H9 (cell line): ENCODE results near the gene ITGB2. TPM values are rescaled to one million over a fixed set of nuclear protein-coding genes. Genes with fewer than 3 reads are reported as not detected.

Experiments
- DNase-seq: peaks from one replicate; pipeline ENCODE4 v3.0.0-alpha.2; 2017
- H2AFZ ChIP-seq: one replicate; pipeline ENCODE4 v1.6.1; 2013; ENCODE audit warnings: mild to moderate bottlenecking, low read length, control low read depth, moderate library complexity
- H2AK5ac ChIP-seq: 2 replicates; pipeline ENCODE4 v1.6.1; 2013; ENCODE audit warnings: low read length, control low read depth, mixed read lengths; ENCODE audit not compliant: insufficient read length
- H2BK120ac ChIP-seq: one replicate; pipeline ENCODE4 v1.6.1; 2013; ENCODE audit warnings: low read depth, mild to moderate bottlenecking, low read length, control low read depth, inconsistent platforms; ENCODE audit not compliant: poor library complexity, severe bottlenecking
- H2BK12ac ChIP-seq: 2 replicates; pipeline ENCODE4 v1.6.1; 2013; ENCODE audit warnings: low read length, control low read depth, mixed read lengths, low read depth; ENCODE audit not compliant: insufficient read length
- H2BK15ac ChIP-seq: 2 replicates; pipeline ENCODE4 v1.6.1; 2013; ENCODE audit warnings: low read depth, low read length, control low read depth
- H2BK20ac ChIP-seq: one replicate; pipeline ENCODE4 v1.6.1; 2013; ENCODE audit warnings: low read depth, mild to moderate bottlenecking, low read length, control low read depth, inconsistent platforms; ENCODE audit not compliant: poor library complexity, severe bottlenecking
- H2BK5ac ChIP-seq: 2 replicates; pipeline ENCODE4 v1.6.1; 2013; ENCODE audit warnings: low read length, control low read depth, mixed read lengths; ENCODE audit not compliant: insufficient read length
- H3K14ac ChIP-seq: 2 replicates; pipeline ENCODE4 v1.6.1; 2013; ENCODE audit warnings: low read length, control low read depth; ENCODE audit not compliant: insufficient read depth
- H3K18ac ChIP-seq: 2 replicates; pipeline ENCODE4 v1.6.1; 2013; ENCODE audit warnings: low read depth, mild to moderate bottlenecking, mixed read lengths, low read length, control low read depth; ENCODE audit not compliant: insufficient read length
- H3K23ac ChIP-seq: 2 replicates; pipeline ENCODE4 v1.6.1; 2013; ENCODE audit warnings: low read length, control low read depth, mixed read lengths, low read depth; ENCODE audit not compliant: insufficient read length
- H3K23me2 ChIP-seq: 2 replicates; pipeline ENCODE4 v1.6.1; 2013; ENCODE audit warnings: low read depth, mild to moderate bottlenecking, mixed read lengths, low read length, control low read depth; ENCODE audit not compliant: insufficient read length, poor library complexity, severe bottlenecking
- H3K27ac ChIP-seq: 2 replicates; pipeline ENCODE4 v1.5.1; 2013; ENCODE audit warnings: low read length, control low read depth, mixed read lengths, low read depth; ENCODE audit not compliant: insufficient read length
- H3K27me3 ChIP-seq: 2 replicates; pipeline ENCODE4 v1.6.1; 2013; ENCODE audit warnings: low read length, control low read depth, inconsistent platforms; ENCODE audit not compliant: insufficient read depth
- H3K4ac ChIP-seq: 2 replicates; pipeline ENCODE4 v1.6.1; 2013; ENCODE audit warnings: low read depth, mild to moderate bottlenecking, control low read depth, inconsistent platforms, low read length, moderate library complexity
- H3K4me1 ChIP-seq: 2 replicates; pipeline ENCODE4 v1.6.1; 2013; ENCODE audit warnings: low read length, control low read depth, inconsistent platforms; ENCODE audit not compliant: insufficient read depth
- H3K4me2 ChIP-seq: 2 replicates; pipeline ENCODE4 v1.6.1; 2013; ENCODE audit warnings: low read length, control low read depth, mixed read lengths; ENCODE audit not compliant: insufficient read length, insufficient read depth
- H3K56ac ChIP-seq: 2 replicates; pipeline ENCODE4 v1.6.1; 2013; ENCODE audit warnings: low read depth, mild to moderate bottlenecking, mixed read lengths, low read length, control low read depth; ENCODE audit not compliant: insufficient read length
- H3K79me1 ChIP-seq: 2 replicates; pipeline ENCODE4 v1.6.1; 2013; ENCODE audit warnings: low read depth, mild to moderate bottlenecking, moderate library complexity, low read length, control low read depth, inconsistent platforms; ENCODE audit not compliant: insufficient read depth, poor library complexity, severe bottlenecking
- H3K79me2 ChIP-seq: 2 replicates; pipeline ENCODE4 v1.6.1; 2013; ENCODE audit warnings: low read length, control low read depth, inconsistent platforms; ENCODE audit not compliant: insufficient read depth
- H3K9ac ChIP-seq: 2 replicates; pipeline ENCODE4 v1.6.1; 2013; ENCODE audit warnings: low read length, control low read depth, mixed read lengths; ENCODE audit not compliant: insufficient read length; ENCODE audit errors: extremely low read depth
- H3K9me3 ChIP-seq: one replicate; pipeline ENCODE4 v1.6.1; 2013; ENCODE audit warnings: low read depth, low read length, inconsistent platforms; ENCODE audit not compliant: control insufficient read depth
- H3T11ph ChIP-seq: one replicate; pipeline ENCODE4 v1.6.1; 2013; ENCODE audit warnings: mild to moderate bottlenecking, low read length, control low read depth, inconsistent platforms
- H4K20me1 ChIP-seq: one replicate; pipeline ENCODE4 v1.6.1; 2013; ENCODE audit not compliant: control insufficient read depth, insufficient read length, insufficient read depth
- H4K5ac ChIP-seq: 2 replicates; pipeline ENCODE4 v1.6.1; 2013; ENCODE audit warnings: low read depth, mild to moderate bottlenecking, mixed read lengths, low read length, control low read depth; ENCODE audit not compliant: insufficient read length
- H4K8ac ChIP-seq: replicated peaks from 2 replicates; pipeline ENCODE4 v1.6.1; 2013; ENCODE audit warnings: low read length, control low read depth, mixed read lengths, low read depth; ENCODE audit not compliant: insufficient read length
- H4K91ac ChIP-seq: 2 replicates; pipeline ENCODE4 v1.6.1; 2013; ENCODE audit warnings: low read depth, mild to moderate bottlenecking, moderate library complexity, mixed read lengths, low read length, control low read depth; ENCODE audit not compliant: insufficient read length
- H3K27ac Mint-ChIP-seq, 3 experiments: 2 replicates in 2 of 3; 3 replicates in 1 of 3; pipeline ENCODE4 v1.8.0; 2020 to 2021; ENCODE audit warnings: mixed read lengths in 3 of 3, mild to moderate bottlenecking in 1 of 3, moderate library complexity in 1 of 3
- H3K27me3 Mint-ChIP-seq: 2 replicates; pipeline ENCODE4 v1.8.0; 2021; ENCODE audit warnings: low read depth, mild to moderate bottlenecking, moderate library complexity, mixed read lengths
- H3K36me3 Mint-ChIP-seq, 3 experiments: 2 replicates in 2 of 3; 3 replicates in 1 of 3; pipeline ENCODE4 v1.8.0; 2020 to 2021; ENCODE audit warnings: low read depth in 3 of 3, mixed read lengths in 3 of 3; ENCODE audit not compliant: insufficient read depth in 1 of 3
- H3K4me1 Mint-ChIP-seq, 2 experiments: 2 replicates each; pipeline ENCODE4 v1.8.0; 2020; ENCODE audit warnings: mixed read lengths in 2 of 2
- H3K4me3 Mint-ChIP-seq, 2 experiments: 2 replicates in 1 of 2; 3 replicates in 1 of 2; pipeline ENCODE4 v1.8.0; 2020 to 2021; ENCODE audit warnings: mild to moderate bottlenecking in 2 of 2, mixed read lengths in 2 of 2, moderate library complexity in 1 of 2
- H3K9me3 Mint-ChIP-seq, 2 experiments: 2 replicates in 1 of 2; 3 replicates in 1 of 2; pipeline ENCODE4 v1.8.0; 2020; ENCODE audit warnings: mild to moderate bottlenecking in 2 of 2, mixed read lengths in 2 of 2, moderate library complexity in 1 of 2
- WGBS: extraction: QIAGEN DNeasy Blood & Tissue Kit; methylation state at CpG from one replicate; pipeline ENCODE4 v1.1.7; 2013; ENCODE audit warnings: missing lambda C conversion rate, low lambda C conversion rate, mixed read lengths; ENCODE audit not compliant: insufficient read length; ENCODE audit errors: extremely low coverage; 5-methylcytosine and 5-hydroxymethylcytosine counted together
- total RNA-seq: library from RNA; stranded (reverse); gene quantifications from 2 replicates; pipeline ENCODE4 v1.2.1, GENCODE V29; 2021
- TF ChIP-seq, protein P1 (sequence below): fragments of 200-600 bp; sonication (generic); conservative IDR thresholded peaks from 3 replicates; pipeline ENCODE4 v1.8.0; 2021; ENCODE audit warnings: antibody characterized with exemption, mild to moderate bottlenecking

Gene ITGB2
- total RNA-seq, 1 experiment from 2014 or later, result 1.1 TPM

- Histone ChIP-seq H2AFZ (no peak overlapping the region), H3K18ac (no peak overlapping the region), H3K56ac (no peak overlapping the region), H2BK20ac (no peak overlapping the region), H2BK15ac (no peak overlapping the region), H2AK5ac (no peak overlapping the region), H3K27me3 (no peaks in the 10 kb centered on the region), H3K23ac (no peak overlapping the region), H4K20me1 (no peaks in the 10 kb centered on the region), H3K9ac (no peak overlapping the region), H3K79me1 (no peaks in the 10 kb centered on the region), H4K8ac (no peak overlapping the region), H3K14ac (no peak overlapping the region; the same call in 1 of the 2 replicates), H2BK5ac (no peak overlapping the region), H3K23me2 (no peaks in the 10 kb centered on the region), H4K91ac (no peak overlapping the region), H3K4me2 (no peak overlapping the region), H3K27ac (no peak overlapping the region), H3K4ac (no peak overlapping the region), H3K4me1 (no peaks in the 10 kb centered on the region; the same call in 1 of the 2 replicates), H3K79me2 (no peaks in the 10 kb centered on the region), H3T11ph (no peak overlapping the region), H3K9me3 (no peaks in the 10 kb centered on the region), H2BK12ac (no peak overlapping the region), H4K5ac (no peak overlapping the region), H2BK120ac (no peak overlapping the region)
- DNase-seq, result no peak
- no peaks in the 10 kb centered on the region for H3K36me3 Mint-ChIP-seq
- TF ChIP-seq, protein P1, sequence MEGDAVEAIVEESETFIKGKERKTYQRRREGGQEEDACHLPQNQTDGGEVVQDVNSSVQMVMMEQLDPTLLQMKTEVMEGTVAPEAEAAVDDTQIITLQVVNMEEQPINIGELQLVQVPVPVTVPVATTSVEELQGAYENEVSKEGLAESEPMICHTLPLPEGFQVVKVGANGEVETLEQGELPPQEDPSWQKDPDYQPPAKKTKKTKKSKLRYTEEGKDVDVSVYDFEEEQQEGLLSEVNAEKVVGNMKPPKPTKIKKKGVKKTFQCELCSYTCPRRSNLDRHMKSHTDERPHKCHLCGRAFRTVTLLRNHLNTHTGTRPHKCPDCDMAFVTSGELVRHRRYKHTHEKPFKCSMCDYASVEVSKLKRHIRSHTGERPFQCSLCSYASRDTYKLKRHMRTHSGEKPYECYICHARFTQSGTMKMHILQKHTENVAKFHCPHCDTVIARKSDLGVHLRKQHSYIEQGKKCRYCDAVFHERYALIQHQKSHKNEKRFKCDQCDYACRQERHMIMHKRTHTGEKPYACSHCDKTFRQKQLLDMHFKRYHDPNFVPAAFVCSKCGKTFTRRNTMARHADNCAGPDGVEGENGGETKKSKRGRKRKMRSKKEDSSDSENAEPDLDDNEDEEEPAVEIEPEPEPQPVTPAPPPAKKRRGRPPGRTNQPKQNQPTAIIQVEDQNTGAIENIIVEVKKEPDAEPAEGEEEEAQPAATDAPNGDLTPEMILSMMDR, result no peak
- H3K4me1 Mint-ChIP-seq, result peaks cover 10 to 16% of the 10 kb centered on the region in 2 experiments
- no CpG with 5 or more reads among the region's 25 CpGs for WGBS
- H3K27me3 Mint-ChIP-seq, result peaks cover 13% of the 10 kb centered on the region
- no peak overlapping the region for H3K27ac Mint-ChIP-seq
- H3K9me3 Mint-ChIP-seq, result no peaks in the 10 kb centered on the region; a peak in 2 of 5 replicates
- no peak overlapping the region for H3K4me3 Mint-ChIP-seq
Measured at GRCh38 chr21:44896561-44897286, 24.0 kb downstream of the ITGB2 start.
